IPS DF 6.9 (cell line): Measurements from ENCODE around the gene RC3H1.
"Not testable (repeated sequence)": the region's sequence is repeated elsewhere in the genome, so short reads cannot be mapped to it uniquely, and the experiment has no call there.

Source experiments
- DNase-seq: peaks from one replicate; pipeline ENCODE4 v3.0.0-alpha.2; 2013; ENCODE audit warnings: low read depth, low spot score
- H3K27ac ChIP-seq: one replicate; pipeline ENCODE4 v1.5.1; 2013; ENCODE audit warnings: low read length, control low read depth
- H3K27me3 ChIP-seq: 2 replicates; pipeline ENCODE4 v1.6.1; 2013; ENCODE audit warnings: mild to moderate bottlenecking, low read length; ENCODE audit not compliant: control insufficient read depth, insufficient read depth
- H3K36me3 ChIP-seq: 2 replicates; pipeline ENCODE4 v1.6.1; 2013; ENCODE audit warnings: low read length; ENCODE audit not compliant: control insufficient read depth, insufficient read depth
- H3K4me1 ChIP-seq: 2 replicates; pipeline ENCODE4 v1.6.1; 2013; ENCODE audit warnings: low read length; ENCODE audit not compliant: control insufficient read depth, insufficient read depth
- H3K4me3 ChIP-seq: 2 replicates; pipeline ENCODE4 v1.5.1; 2013; ENCODE audit warnings: mild to moderate bottlenecking, low read length
- H3K9me3 ChIP-seq: 2 replicates; pipeline ENCODE4 v1.6.1; 2013; ENCODE audit warnings: low read length, inconsistent platforms; ENCODE audit not compliant: control insufficient read depth, insufficient read depth
- WGBS: extraction: QIAGEN DNeasy Blood & Tissue Kit; methylation state at CpG from one replicate; pipeline ENCODE4 v1.1.7; 2013; ENCODE audit warnings: mixed read lengths, missing lambda C conversion rate; ENCODE audit not compliant: insufficient read length, insufficient coverage; 5-methylcytosine and 5-hydroxymethylcytosine counted together

RC3H1 gene

DNA sequence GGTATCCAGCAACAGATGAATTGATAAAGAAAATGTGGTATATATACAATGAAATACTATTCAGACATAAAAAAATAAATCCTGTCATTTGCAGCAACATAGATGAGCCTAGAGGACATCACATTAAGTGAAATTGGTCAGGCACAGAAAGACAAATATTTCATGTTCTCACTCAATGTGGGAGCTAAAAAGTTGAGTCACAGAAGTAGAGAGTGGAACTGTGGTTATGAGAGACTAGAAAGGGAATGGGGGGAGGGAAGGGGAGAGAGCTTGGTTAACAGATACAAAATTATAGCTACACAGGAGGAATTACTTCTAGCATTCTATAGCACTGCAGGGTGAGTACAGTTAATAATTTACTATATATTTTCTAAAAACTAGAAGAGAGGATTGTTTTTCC, 68.0 kb downstream of the RC3H1 start:
- no peaks in the 10 kb centered on the region for H3K27me3 ChIP-seq
- no peaks in the 10 kb centered on the region for H3K9me3 ChIP-seq
- H3K4me3 ChIP-seq, result no peak overlapping the region
- no peaks in the 10 kb centered on the region for H3K4me1 ChIP-seq
- no peaks in the 10 kb centered on the region; the same call in 1 of the 2 replicates for H3K36me3 ChIP-seq
- H3K27ac ChIP-seq, result no peak overlapping the region
- DNase-seq, result no peak

- Histone ChIP-seq H3K4me1 (no peaks in the 10 kb centered on the region), H3K36me3 (peaks cover 3% of the 10 kb centered on the region; the same call in 1 of the 2 replicates), H3K27ac (no peak overlapping the region), H3K9me3 (no peaks in the 10 kb centered on the region), H3K27me3 (no peaks in the 10 kb centered on the region), H3K4me3 (no peak overlapping the region)
- no peak for DNase-seq
- WGBS, result no CpG with 5 or more reads among the region's 4 CpGs
Measured at GRCh38 chr1:173948594-173948993, 73.6 kb downstream of the RC3H1 start.

DNA sequence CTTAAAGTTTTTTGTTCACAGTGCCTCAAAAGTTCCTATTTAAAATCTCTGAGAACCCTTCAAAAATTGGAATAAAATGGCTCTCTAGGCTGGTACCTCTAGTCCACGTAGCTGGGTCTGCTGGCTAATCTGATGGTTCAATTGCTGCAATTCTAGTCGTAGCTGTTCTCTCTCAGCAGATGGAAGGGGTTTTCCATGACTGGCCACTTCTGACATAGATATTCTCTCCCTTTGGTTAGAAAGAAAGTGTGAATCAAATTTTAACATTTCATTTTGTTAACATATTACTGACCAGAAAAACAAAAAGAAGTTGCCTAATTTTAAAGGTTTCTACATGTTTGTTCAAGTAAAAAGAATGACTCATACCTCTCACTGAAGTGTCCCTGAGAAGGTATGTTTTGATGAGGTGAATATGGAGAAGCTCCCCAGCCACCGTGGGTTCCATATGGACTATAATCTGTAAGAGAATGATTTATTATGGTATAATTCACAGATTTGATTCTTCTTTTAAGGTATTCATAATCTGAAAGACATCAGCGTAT, 75.7 kb downstream of the RC3H1 start:
- WGBS, result no CpG with 5 or more reads among the region's 4 CpGs
- Histone ChIP-seq H3K4me3 (no peak overlapping the region), H3K9me3 (no peaks in the 10 kb centered on the region), H3K27ac (no peak overlapping the region), H3K36me3 (peaks cover 3% of the 10 kb centered on the region; the same call in 1 of the 2 replicates), H3K27me3 (no peaks in the 10 kb centered on the region), H3K4me1 (no peaks in the 10 kb centered on the region)
- DNase-seq, result no peak

GRCh38 chr1:173937062-173937461, 85.1 kb downstream of the RC3H1 start:
- no CpG with 5 or more reads among the region's 2 CpGs for WGBS
- Histone ChIP-seq H3K27me3 (no peaks in the 10 kb centered on the region), H3K36me3 (no peaks in the 10 kb centered on the region; the same call in 1 of the 2 replicates), H3K4me1 (peaks cover 2% of the 10 kb centered on the region; the same call in 1 of the 2 replicates), H3K9me3 (no peaks in the 10 kb centered on the region), H3K4me3 (no peak overlapping the region), H3K27ac (no peak overlapping the region)
- no peak for DNase-seq

GRCh38 chr1:173934440-173934839, 87.7 kb downstream of the RC3H1 start:
- no peaks in the 10 kb centered on the region for H3K9me3 ChIP-seq
- WGBS, result no CpG with 5 or more reads among the region's 1 CpG
- H3K36me3 ChIP-seq, result no peaks in the 10 kb centered on the region; the same call in 1 of the 2 replicates
- no peaks in the 10 kb centered on the region for H3K27me3 ChIP-seq
- H3K4me1 ChIP-seq, result peaks cover 2% of the 10 kb centered on the region; the same call in 1 of the 2 replicates
- no peak overlapping the region for H3K27ac ChIP-seq
- no peak overlapping the region for H3K4me3 ChIP-seq
- no peak for DNase-seq

DNA sequence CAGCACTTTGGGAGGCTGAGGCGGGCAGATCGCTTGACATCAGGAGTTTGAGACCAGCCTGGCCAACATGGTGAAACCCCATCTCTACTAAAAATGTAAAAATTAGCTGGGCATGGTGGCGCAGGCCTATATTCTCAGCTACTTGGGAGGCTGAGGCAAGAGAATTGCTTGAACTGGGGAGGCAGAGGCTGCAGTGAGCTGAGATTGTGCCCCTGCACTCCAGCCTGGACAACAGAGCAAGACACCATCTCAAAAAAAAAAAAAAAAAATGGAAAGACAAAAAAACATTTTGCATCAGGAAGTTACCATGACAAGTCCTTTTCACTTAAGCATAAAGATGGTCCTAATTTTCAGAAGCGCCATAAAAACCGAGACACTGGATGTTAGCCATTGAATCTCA, 91.6 kb downstream of the RC3H1 start:
- H3K9me3 ChIP-seq, H3K4me3 ChIP-seq, H3K27me3 ChIP-seq, H3K4me1 ChIP-seq, H3K36me3 ChIP-seq, DNase-seq, H3K27ac ChIP-seq: not testable (repeated sequence)
- WGBS, result no CpG with 5 or more reads among the region's 5 CpGs

GRCh38 chr1:173925306-173926242, 96.6 kb downstream of the RC3H1 start:
- Histone ChIP-seq H3K27ac (no peak overlapping the region), H3K9me3 (no peaks in the 10 kb centered on the region), H3K27me3 (no peaks in the 10 kb centered on the region), H3K36me3 (no peaks in the 10 kb centered on the region), H3K4me1 (no peaks in the 10 kb centered on the region), H3K4me3 (no peak overlapping the region)
- DNase-seq, result no peak
- no CpG with 5 or more reads among the region's 8 CpGs for WGBS

DNA sequence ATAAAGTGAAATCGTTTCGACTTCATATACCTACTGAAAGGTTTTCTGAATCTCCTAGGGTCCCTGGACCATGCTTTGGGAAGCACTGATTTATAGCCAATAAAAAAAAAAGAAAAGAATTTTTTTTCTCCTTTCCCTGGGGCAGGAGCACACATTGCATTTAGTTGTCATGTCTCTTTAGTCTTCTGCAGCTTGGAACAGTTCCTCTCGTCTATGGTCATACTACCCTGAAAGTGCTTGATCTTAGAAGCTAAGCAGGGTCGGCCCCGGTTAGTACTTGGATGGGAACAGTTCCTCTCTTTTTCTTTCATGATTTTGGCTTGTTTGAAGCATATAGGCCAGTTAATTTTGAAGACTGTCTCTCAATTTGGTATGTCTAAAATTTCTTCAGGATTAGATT, 101.3 kb downstream of the RC3H1 start:
- Histone ChIP-seq H3K9me3 (no peaks in the 10 kb centered on the region), H3K4me3 (no peak overlapping the region), H3K4me1 (no peaks in the 10 kb centered on the region), H3K27me3 (no peaks in the 10 kb centered on the region), H3K36me3 (no peaks in the 10 kb centered on the region), H3K27ac (no peak overlapping the region)
- no peak for DNase-seq
- WGBS, result no CpG with 5 or more reads among the region's 5 CpGs

- H3K9me3 ChIP-seq, result no peaks in the 10 kb centered on the region
- no peaks in the 10 kb centered on the region for H3K36me3 ChIP-seq
- no peak overlapping the region for H3K27ac ChIP-seq
- no peaks in the 10 kb centered on the region for H3K4me1 ChIP-seq
- DNase-seq, result no peak
- 100% methylated on average over 1 of the region's 12 CpGs for WGBS
- H3K27me3 ChIP-seq, result no peaks in the 10 kb centered on the region
- H3K4me3 ChIP-seq, result no peak overlapping the region
Measured at GRCh38 chr1:173917635-173918493, 104.3 kb downstream of the RC3H1 start.

DNA sequence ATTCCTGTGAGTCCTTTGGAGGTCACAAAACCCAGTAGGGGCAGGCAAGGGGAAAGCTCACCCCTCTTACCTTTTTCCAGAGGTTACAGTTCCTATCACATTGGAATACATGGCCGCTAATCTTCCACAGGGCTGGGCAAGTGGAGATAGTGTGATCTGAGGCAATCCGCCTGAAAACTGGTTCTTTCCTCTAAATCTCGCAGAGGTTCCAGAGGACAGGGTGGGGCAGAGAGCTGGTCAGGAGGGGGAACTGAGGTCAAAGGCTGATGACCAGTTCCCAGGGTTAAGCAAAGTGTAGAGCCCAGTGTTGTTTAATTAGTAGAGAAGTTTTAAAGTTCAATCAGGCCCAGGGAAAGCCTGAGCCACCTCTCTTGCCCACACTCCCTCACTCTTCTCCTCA, 105.0 kb downstream of the RC3H1 start, which contains the start of gene SERPINC1:
TSS of gene SERPINC1 (minus strand) at position 179 of the 400 bp plus-strand sequence. CDS start at position 111, 68 bp downstream.
- no peaks in the 10 kb centered on the region for H3K27me3 ChIP-seq
- no peaks in the 10 kb centered on the region for H3K36me3 ChIP-seq
- DNase-seq, result no peak
- no peaks in the 10 kb centered on the region for H3K9me3 ChIP-seq
- WGBS, result no CpG with 5 or more reads among the region's 3 CpGs
- H3K27ac ChIP-seq, result no peak within 1 kb of the TSS
- H3K4me1 ChIP-seq, result no peaks in the 10 kb centered on the region
- H3K4me3 ChIP-seq, result no peak within 1 kb of the TSS
